Suprapubic skin (tissue), 4 donors: Measurements from ENCODE around the gene REC114.

Experiments used
- CTCF ChIP-seq, 2 donors: fragments of 200-600 bp in 1 of 2; fragments of 450-650 bp in 1 of 2; sonication (generic) in 1 of 2; IDR thresholded peaks; one replicate each; pipeline ENCODE4 v1.5.1; 2016 to 2019; ENCODE audit warnings: antibody characterized with exemption in 2 of 2, mild to moderate bottlenecking in 1 of 2, moderate library complexity in 1 of 2
- EP300 ChIP-seq: sonication (generic); formaldehyde crosslinking; IDR thresholded peaks from one replicate; pipeline ENCODE4 v1.6.1; 2017; ENCODE audit warnings: antibody characterized with exemption
- POLR2A ChIP-seq, 2 donors: fragments of 450-650 bp; IDR thresholded peaks; one replicate each; pipeline ENCODE4 v1.6.1; 2017; ENCODE audit warnings: antibody characterized with exemption in 2 of 2, mild to moderate bottlenecking in 2 of 2, moderate library complexity in 2 of 2
- POLR2AphosphoS5 ChIP-seq, 3 donors: sonication (generic); formaldehyde crosslinking; IDR thresholded peaks; one replicate each; pipeline ENCODE4 v1.6.1; 2017; ENCODE audit warnings: antibody characterized with exemption in 3 of 3

- TF ChIP-seq CTCF (IDR thresholded peaks at IDR 0.05) (no peak), POLR2A (IDR thresholded peaks at IDR 0.05) (no peak), POLR2AphosphoS5 (IDR thresholded peaks at IDR 0.05) (no peak), EP300 (no peak)
Observed at GRCh38 chr15:73493922-73494321, 51.0 kb downstream of the REC114 start.
